ENCODE measurements around the gene RORC. TPM values are rescaled to one million over a fixed set of nuclear protein-coding genes. Genes with fewer than 3 reads are reported as not detected.

RORC gene
- total and polyA plus RNA-seq, 3 donors from 2014 or later: 30.9 to 70.4 (median 55.4) TPM

DNA sequence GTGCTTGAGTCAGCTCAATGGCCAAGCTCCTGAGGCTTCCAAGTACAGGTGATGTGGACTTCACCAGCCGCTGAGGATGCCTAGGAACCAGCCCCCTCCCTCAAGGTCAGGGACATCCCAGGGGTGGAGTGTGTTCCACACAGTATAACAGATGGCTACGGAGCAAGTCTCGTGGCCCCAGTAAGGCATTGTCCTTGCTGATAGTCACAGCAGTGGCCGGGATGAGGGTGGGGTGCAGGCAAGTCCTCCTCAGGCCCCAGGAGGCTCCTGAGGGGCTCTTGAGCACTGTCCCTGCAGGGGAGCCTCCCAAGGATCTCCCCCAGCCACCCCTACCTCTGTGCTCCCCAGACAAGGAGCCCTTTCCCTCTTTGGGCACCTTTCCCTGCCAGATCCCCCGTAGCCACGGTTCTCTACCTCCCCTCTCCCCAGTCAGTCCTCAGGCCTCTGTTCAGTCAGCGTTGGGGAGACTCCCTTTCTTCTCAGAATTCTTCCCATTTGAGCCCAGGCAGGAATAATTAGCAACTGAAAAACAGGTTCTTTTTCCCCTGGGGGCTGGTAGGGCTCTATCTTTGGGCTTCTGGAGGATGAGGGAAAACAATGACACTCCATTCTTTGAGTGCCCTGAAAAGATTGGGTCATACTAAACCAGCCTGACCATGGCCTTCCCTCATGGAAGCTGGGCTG is 29.0 kb upstream of the RORC start:
- WGBS, 2 donors: 68 to 73% methylated on average over 6 to 7 of the region's 7 CpGs
- peaks cover 4% of the 10 kb centered on the region for H3K4me1 ChIP-seq
- no peak for DNase-seq
- no peak overlapping the region for H3K27ac ChIP-seq
- no peak overlapping the region for H3K4me3 ChIP-seq
- H3K36me3 ChIP-seq (ENCODE audit: low read depth, missing control alignments): no peaks in the 10 kb centered on the region
- H3K27me3 ChIP-seq: no peaks in the 10 kb centered on the region
- intact Hi-C loops (cut with DNase I; ENCODE audit: low total_unique reads): no loop called here
- H3K9me3 ChIP-seq: no peaks in the 10 kb centered on the region
- TF ChIP-seq, protein P1, sequence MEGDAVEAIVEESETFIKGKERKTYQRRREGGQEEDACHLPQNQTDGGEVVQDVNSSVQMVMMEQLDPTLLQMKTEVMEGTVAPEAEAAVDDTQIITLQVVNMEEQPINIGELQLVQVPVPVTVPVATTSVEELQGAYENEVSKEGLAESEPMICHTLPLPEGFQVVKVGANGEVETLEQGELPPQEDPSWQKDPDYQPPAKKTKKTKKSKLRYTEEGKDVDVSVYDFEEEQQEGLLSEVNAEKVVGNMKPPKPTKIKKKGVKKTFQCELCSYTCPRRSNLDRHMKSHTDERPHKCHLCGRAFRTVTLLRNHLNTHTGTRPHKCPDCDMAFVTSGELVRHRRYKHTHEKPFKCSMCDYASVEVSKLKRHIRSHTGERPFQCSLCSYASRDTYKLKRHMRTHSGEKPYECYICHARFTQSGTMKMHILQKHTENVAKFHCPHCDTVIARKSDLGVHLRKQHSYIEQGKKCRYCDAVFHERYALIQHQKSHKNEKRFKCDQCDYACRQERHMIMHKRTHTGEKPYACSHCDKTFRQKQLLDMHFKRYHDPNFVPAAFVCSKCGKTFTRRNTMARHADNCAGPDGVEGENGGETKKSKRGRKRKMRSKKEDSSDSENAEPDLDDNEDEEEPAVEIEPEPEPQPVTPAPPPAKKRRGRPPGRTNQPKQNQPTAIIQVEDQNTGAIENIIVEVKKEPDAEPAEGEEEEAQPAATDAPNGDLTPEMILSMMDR (IDR thresholded peaks at IDR 0.05): no peak
- TF ChIP-seq POLR2A (IDR thresholded peaks at IDR 0.05): no peak

DNA sequence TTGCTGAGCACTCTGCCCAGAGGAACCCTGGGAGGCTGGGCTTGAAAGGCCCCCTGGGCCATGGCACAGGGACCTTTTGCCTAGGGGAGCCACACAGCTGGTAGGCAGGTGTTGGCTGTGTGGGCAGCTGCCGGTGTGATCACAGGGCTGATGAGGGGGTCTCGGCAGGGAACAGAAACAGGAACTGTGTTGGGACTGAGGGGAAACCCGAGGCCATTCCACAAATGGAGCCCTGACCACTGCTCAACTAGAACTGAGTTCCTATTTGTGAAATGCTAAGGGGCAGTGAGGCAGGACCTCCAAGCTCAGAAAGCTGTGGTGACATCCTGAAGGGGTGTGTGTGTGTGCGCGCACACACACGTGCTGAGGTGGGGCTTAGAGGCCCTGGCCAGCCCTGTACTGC is 28.3 kb upstream of the RORC start:
- DNase-seq: no peak
- intact Hi-C loops (cut with DNase I; ENCODE audit: low total_unique reads): no loop called here
- Histone ChIP-seq H3K4me3 (no peak overlapping the region), H3K27me3 (no peaks in the 10 kb centered on the region), H3K36me3 (ENCODE audit: low read depth, missing control alignments) (no peaks in the 10 kb centered on the region), H3K9me3 (no peaks in the 10 kb centered on the region), H3K4me1 (peaks cover 9% of the 10 kb centered on the region), H3K27ac (no peak overlapping the region)
- TF ChIP-seq, protein P1 (IDR thresholded peaks at IDR 0.05): no peak
- WGBS, 2 donors: 73 to 90% methylated on average over 3 to 6 of the region's 6 CpGs

DNA sequence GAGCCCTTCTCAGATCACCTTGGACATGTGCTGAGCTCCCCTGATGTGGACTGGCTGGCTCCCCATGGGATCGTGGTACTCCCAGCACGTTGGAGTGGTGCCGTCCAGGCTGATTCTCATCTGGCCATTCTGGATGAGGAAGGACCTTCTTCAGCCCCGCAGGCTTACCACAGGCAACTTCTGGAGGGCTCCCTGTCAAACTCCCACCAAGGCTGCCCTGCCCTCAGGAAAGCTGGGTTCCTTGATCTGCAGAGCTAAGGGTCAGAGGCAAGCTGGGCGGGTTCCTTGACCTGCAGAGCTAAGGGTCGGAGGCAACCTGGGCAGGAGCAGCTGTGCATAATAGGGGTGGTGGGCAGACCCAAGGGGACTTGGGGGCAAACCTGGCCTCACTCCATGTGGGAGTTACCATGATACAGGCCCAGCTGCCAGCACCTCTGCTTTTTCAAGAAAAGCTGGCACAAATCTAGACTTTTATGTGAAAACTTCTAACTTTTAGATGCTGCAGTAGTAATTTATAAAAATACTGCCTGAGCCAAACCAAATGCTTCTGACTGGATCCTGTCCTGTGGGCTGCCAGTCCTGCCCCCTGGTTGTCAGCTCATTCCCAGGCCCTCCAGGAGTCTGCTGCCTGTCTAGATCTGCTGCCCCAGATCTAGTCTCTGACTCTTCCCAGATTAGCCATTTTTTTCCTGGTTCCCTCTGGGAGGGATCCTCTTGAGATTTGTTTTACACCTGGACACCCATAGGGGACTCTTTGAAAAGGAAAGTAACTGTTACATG is 27.5 kb upstream of the RORC start:
- no peaks in the 10 kb centered on the region for H3K9me3 ChIP-seq
- no peak for DNase-seq
- no peaks in the 10 kb centered on the region for H3K27me3 ChIP-seq
- TF ChIP-seq, protein P1 (IDR thresholded peaks at IDR 0.05): no peak
- TF ChIP-seq POLR2A (IDR thresholded peaks at IDR 0.05): no peak
- 87 to 96% methylated on average over 3 to 6 of the region's 6 CpGs for WGBS, 2 donors
- intact Hi-C loops (cut with DNase I; ENCODE audit: low total_unique reads): no loop called here
- no peaks in the 10 kb centered on the region for H3K36me3 ChIP-seq (ENCODE audit: low read depth, missing control alignments)
- H3K4me3 ChIP-seq: no peak overlapping the region
- H3K27ac ChIP-seq: no peak overlapping the region
- H3K4me1 ChIP-seq: peaks cover 9% of the 10 kb centered on the region

DNA sequence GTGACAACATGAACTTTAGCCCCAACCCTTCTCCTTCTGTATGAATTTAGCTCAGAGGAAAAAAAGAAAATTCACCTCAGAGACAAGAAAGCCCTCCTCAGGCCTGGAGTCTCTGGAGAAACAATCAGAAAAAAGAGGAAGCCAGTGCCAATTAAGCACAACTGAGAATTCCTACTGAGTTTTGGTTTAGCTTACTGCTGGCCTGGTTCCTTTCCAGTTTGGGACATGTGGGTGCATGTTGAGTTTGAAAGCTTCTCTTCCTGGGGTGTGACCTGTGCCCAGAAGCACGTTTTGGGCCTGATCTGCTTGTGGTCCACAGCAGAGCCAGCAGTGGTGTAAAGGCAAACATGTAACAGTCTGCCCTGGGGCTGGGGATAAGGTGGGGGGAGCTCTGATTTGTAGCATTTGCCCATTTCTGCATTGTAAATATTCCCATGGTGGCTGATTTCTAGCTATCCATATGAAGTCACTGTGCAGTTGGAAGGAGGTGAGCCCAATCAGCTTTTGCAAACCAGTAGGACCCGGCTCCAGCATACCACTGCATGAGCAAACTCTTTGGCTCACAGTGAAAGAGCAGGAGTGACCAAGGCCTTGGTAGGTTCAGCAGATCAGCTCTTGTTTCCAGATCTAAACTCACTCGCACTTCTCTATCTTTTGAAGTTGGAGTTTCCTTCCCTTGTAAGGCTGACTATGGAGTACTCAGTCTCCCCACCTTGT is 26.6 kb upstream of the RORC start:
- H3K36me3 ChIP-seq (ENCODE audit: low read depth, missing control alignments): no peaks in the 10 kb centered on the region
- intact Hi-C loops (cut with DNase I; ENCODE audit: low total_unique reads): no loop called here
- WGBS, 2 donors: 54 to 61% methylated on average over 3 of the region's 3 CpGs
- no peak overlapping the region for H3K27ac ChIP-seq
- TF ChIP-seq, protein P1 (IDR thresholded peaks at IDR 0.05): no peak
- TF ChIP-seq POLR2A (IDR thresholded peaks at IDR 0.05): no peak
- H3K4me1 ChIP-seq: peaks cover 9% of the 10 kb centered on the region
- no peaks in the 10 kb centered on the region for H3K27me3 ChIP-seq
- DNase-seq: no peak
- H3K4me3 ChIP-seq: no peak overlapping the region
- no peaks in the 10 kb centered on the region for H3K9me3 ChIP-seq

Data from testis (tissue), 3 donors.